Esophagus muscularis mucosa (tissue), 4 donors: ENCODE measurements around the gene SYCE1. TPM values are rescaled to one million over a fixed set of nuclear protein-coding genes. Genes with fewer than 3 reads are reported as not detected.

ENCODE experiments used
- DNase-seq: peaks from one replicate; pipeline ENCODE4 v3.0.0-alpha.2; 2017; ENCODE audit errors: extremely low spot score
- H3K27ac ChIP-seq, 4 donors: fragments of 200-600 bp; sonication (generic); replicated peaks in 1 of 4; 1 replicate in 3 of 4; 2 replicates in 1 of 4; pipeline ENCODE4 v1.5.1; 2016 to 2019; ENCODE audit warnings: mild to moderate bottlenecking in 1 of 4
- H3K27me3 ChIP-seq, 4 donors: fragments of 200-600 bp; sonication (generic); one replicate each; pipeline versions ENCODE4 v1.5.1 to v1.6.0; 2016 to 2019
- H3K36me3 ChIP-seq, 4 donors: fragments of 200-600 bp; sonication (generic); one replicate each; pipeline ENCODE4 v1.5.1; 2016 to 2019
- H3K4me1 ChIP-seq, 4 donors: fragments of 200-600 bp; sonication (generic); one replicate each; pipeline ENCODE4 v1.5.1; 2016 to 2019
- H3K4me3 ChIP-seq, 4 donors: fragments of 200-600 bp; sonication (generic); 1 replicate in 2 of 4; 2 replicates in 2 of 4; pipeline ENCODE4 v1.5.1; 2016 to 2019; ENCODE audit warnings: mild to moderate bottlenecking in 4 of 4, moderate library complexity in 1 of 4
- H3K9me3 ChIP-seq, 4 donors: fragments of 200-600 bp; sonication (generic); 1 replicate in 3 of 4; 2 replicates in 1 of 4; pipeline ENCODE4 v1.5.1; 2016 to 2019
- CTCF ChIP-seq, 3 experiments: fragments of 200-600 bp in 2 of 3; fragments of 450-650 bp in 1 of 3; sonication (generic) in 2 of 3; IDR thresholded peaks; one replicate each; pipeline ENCODE4 v1.5.1; 2017 to 2019; ENCODE audit warnings: antibody characterized with exemption in 3 of 3, mild to moderate bottlenecking in 2 of 3, moderate library complexity in 1 of 3
- EP300 ChIP-seq: sonication (generic); formaldehyde crosslinking; IDR thresholded peaks from one replicate; pipeline ENCODE4 v1.6.1; 2017; ENCODE audit warnings: antibody characterized with exemption
- POLR2A ChIP-seq: fragments of 450-650 bp; IDR thresholded peaks from one replicate; pipeline ENCODE4 v1.6.1; 2017; ENCODE audit warnings: antibody characterized with exemption, moderate library complexity, mild to moderate bottlenecking, low read depth
- POLR2AphosphoS5 ChIP-seq, 2 donors: sonication (generic); formaldehyde crosslinking; IDR thresholded peaks; one replicate each; pipeline ENCODE4 v1.6.1; 2017; ENCODE audit warnings: antibody characterized with exemption in 2 of 2
- WGBS: methylation state at CpG from one replicate; pipeline ENCODE4 v1.1.5; 2018; 5-methylcytosine and 5-hydroxymethylcytosine counted together
- intact Hi-C: fragments of 100-400 bp; cut with DNase I; formaldehyde crosslinking; loops from one replicate; pipeline ENCODE4 v1.15.1; 2023
- total RNA-seq, 4 donors: library from RNA; depleted of rRNA; stranded (reverse); fragments of >200 nt; gene quantifications; one replicate each; pipeline versions ENCODE4 v1.1.0 to v1.2.1, GENCODE V29; 2016

SYCE1 gene
- total RNA-seq, 4 donors from 2014 or later: 0.50 to 10.0 TPM; not detected in 2

- Histone ChIP-seq H3K4me1 (peaks cover 5 to 27% (median 24%) of the 10 kb centered on the region in 4 donors), H3K36me3 (peaks cover 0 to 9% (median 3%) of the 10 kb centered on the region in 4 donors), H3K4me3 (peak overlapping the region; percentile 22 to 46 (median 34)), H3K27ac (no peak overlapping the region), H3K9me3 (peaks cover 0 to 15% (median 11%) of the 10 kb centered on the region in 4 donors), H3K27me3 (peaks cover 0 to 50% (median 14%) of the 10 kb centered on the region in 4 donors)
- TF ChIP-seq POLR2A (no peak), CTCF (IDR thresholded peaks at IDR 0.05) (no peak), EP300 (no peak), POLR2AphosphoS5 (IDR thresholded peaks at IDR 0.05) (no peak)
- DNase-seq: no peak
- WGBS: 10% methylated on average over 12 of the region's 50 CpGs
- intact Hi-C loops: no loop called here
These were observed 37.0 kb downstream of the SYCE1 start for GRCh38 chr10:133528296-133528844.

- Histone ChIP-seq H3K36me3 (peaks cover 0 to 3% (median under 1%) of the 10 kb centered on the region in 4 donors), H3K9me3 (peaks cover 0 to 21% (median 15%) of the 10 kb centered on the region in 4 donors), H3K4me3 (peak overlapping the region; percentile 22 to 46 (median 34)), H3K27ac (no peak overlapping the region), H3K4me1 (peaks cover 5 to 27% (median 24%) of the 10 kb centered on the region in 4 donors), H3K27me3 (peaks cover 0 to 50% (median 14%) of the 10 kb centered on the region in 4 donors)
- intact Hi-C loops: no loop called here
- DNase-seq: no peak
- 8% methylated on average over 39 of the region's 51 CpGs for WGBS
- TF ChIP-seq POLR2A (no peak), EP300 (no peak), CTCF (IDR thresholded peaks at IDR 0.05) (no peak)
These were observed 37.6 kb downstream of the SYCE1 start for GRCh38 chr10:133527771-133528271.

- Histone ChIP-seq H3K27me3 (peaks cover 0 to 50% (median 14%) of the 10 kb centered on the region in 4 donors), H3K4me1 (peaks cover 5 to 27% (median 24%) of the 10 kb centered on the region in 4 donors), H3K27ac (no peak within 1 kb of the TSS), H3K36me3 (no peaks in the 10 kb centered on the region), H3K9me3 (peaks cover 0 to 23% (median 15%) of the 10 kb centered on the region in 4 donors), H3K4me3 (peak within 1 kb of the TSS; percentile 22 to 46 (median 34))
- no peak for DNase-seq
- no peak for TF ChIP-seq CTCF (IDR thresholded peaks at IDR 0.05)
- no peak for TF ChIP-seq POLR2A
- TF ChIP-seq EP300: no peak
- TF ChIP-seq POLR2AphosphoS5 (IDR thresholded peaks at IDR 0.05): no peak
- intact Hi-C loops: no loop called here
- 70% methylated on average over 15 of the region's 16 CpGs for WGBS
These were observed 38.3 kb downstream of the SYCE1 start, which contains the start of gene CYP2E1 for GRCh38 chr10:133526957-133527588. CYP2E1 (plus strand) TSS chr10:133527363; CDS start chr10:133527396, 33 bp downstream.

- H3K9me3 ChIP-seq: peaks cover 0 to 23% (median 15%) of the 10 kb centered on the region in 4 donors
- H3K27ac ChIP-seq: no peak overlapping the region
- H3K4me3 ChIP-seq: no peak overlapping the region
- intact Hi-C loops: no loop called here
- TF ChIP-seq POLR2A (no peak), EP300 (no peak), CTCF (IDR thresholded peaks at IDR 0.05) (no peak), POLR2AphosphoS5 (IDR thresholded peaks at IDR 0.05) (no peak)
- H3K27me3 ChIP-seq: peaks cover 0 to 45% (median 14%) of the 10 kb centered on the region in 4 donors
- WGBS: 92% methylated on average over 7 of the region's 7 CpGs
- H3K4me1 ChIP-seq: peaks cover 5 to 30% (median 27%) of the 10 kb centered on the region in 4 donors
- no peaks in the 10 kb centered on the region for H3K36me3 ChIP-seq
- no peak for DNase-seq
These were observed 39.9 kb downstream of the SYCE1 start for GRCh38 chr10:133525444-133525843.
